ENCODE data around the gene CNTNAP2. TPM values are rescaled to one million over a fixed set of nuclear protein-coding genes. Genes with fewer than 3 reads are reported as not detected.

The CNTNAP2 gene
- total and polyA plus RNA-seq, 2 of the 4 experiments (the other 2 are of a cell fraction), result not detected

DNA sequence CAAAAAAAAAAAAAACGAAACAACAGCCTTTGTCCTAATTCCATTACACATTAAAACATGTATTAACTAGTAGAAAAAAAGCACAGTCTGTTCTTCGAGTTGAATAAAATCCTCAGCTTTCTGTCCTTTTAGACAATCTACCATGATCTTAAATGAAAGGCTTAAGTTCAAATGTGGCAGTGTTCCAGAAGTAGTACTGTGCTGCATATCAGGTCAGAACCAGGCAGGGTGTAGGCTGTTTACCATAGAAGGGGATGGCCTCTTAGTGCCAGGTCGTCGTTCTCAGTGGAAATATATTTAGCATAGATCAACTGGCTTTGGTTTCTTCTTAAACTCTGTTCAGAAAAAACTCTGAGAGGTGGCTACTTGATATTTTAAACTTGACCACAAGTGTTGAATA lies 612.0 kb downstream of the CNTNAP2 start:
- Histone ChIP-seq H3K56ac (ENCODE audit: extremely low read depth, insufficient read depth, low read length) (no peak overlapping the region), H4K20me1 (ENCODE audit: insufficient read depth, low read length) (no peaks in the 10 kb centered on the region), H2BK20ac (ENCODE audit: low read depth, low read length) (no peak overlapping the region), H4K8ac (ENCODE audit: low read depth in 2 of 2, low read length in 2 of 2) (no peak overlapping the region), H3K4ac (ENCODE audit: low read depth, low read length) (no peak overlapping the region), H4K5ac (ENCODE audit: low read depth, low read length) (no peak overlapping the region), H3K9ac (ENCODE audit: low read depth, low read length) (no peak overlapping the region), H2BK120ac (ENCODE audit: low read depth, low read length) (no peak overlapping the region), H2AK9ac (replicated peaks; ENCODE audit: low read depth, low read length, poor library complexity) (no peak overlapping the region), H2BK5ac (ENCODE audit: low read depth, low read length, poor library complexity, severe bottlenecking) (no peak overlapping the region), H3K23ac (ENCODE audit: low read depth, low read length) (no peak overlapping the region), H3K27me3 (ENCODE audit: control insufficient read depth, insufficient read depth, low read length) (no peaks in the 10 kb centered on the region), H3K14ac (replicated peaks; ENCODE audit: low read depth, low read length) (no peak overlapping the region), H3K9me1 (ENCODE audit: insufficient read depth, low read length) (no peaks in the 10 kb centered on the region), H3K79me1 (ENCODE audit: low read depth in 1 of 2, low read length in 2 of 2) (no peaks in the 10 kb centered on the region), H2AFZ (replicated peaks; ENCODE audit: low read length, poor library complexity) (no peak overlapping the region), H3K18ac (ENCODE audit: low read depth, low read length) (no peak overlapping the region), H2AK5ac (ENCODE audit: low read depth, low read length) (no peak overlapping the region), H3K4me1 (ENCODE audit: control insufficient read depth, insufficient read depth, low read length) (no peaks in the 10 kb centered on the region), H3K4me2 (ENCODE audit: low read depth, low read length) (no peak overlapping the region), H3K27ac (ENCODE audit: insufficient read depth, low read length) (no peak overlapping the region), H3K4me3 (ENCODE audit: insufficient read depth, low read depth, low read length) (no peak overlapping the region), H3K36me3 (ENCODE audit: control insufficient read depth, insufficient read depth, low read length) (no peaks in the 10 kb centered on the region), H3K9me3 (ENCODE audit: control insufficient read depth, insufficient read depth, low read length) (peaks cover 5% of the 10 kb centered on the region), H2BK15ac (ENCODE audit: low read depth, low read length) (no peak overlapping the region), H4K91ac (ENCODE audit: insufficient read depth, low read depth, low read length) (no peak overlapping the region)
- intact Hi-C loops (cut with micrococcal nuclease), result no loop called here
- ChIA-PET POLR2A (ENCODE audit: unreplicated experiment) (no interaction called here), CTCF (no interaction called here)
- in situ Hi-C loops (cut with MboI; ENCODE audit: low sequenced_read_pairs), result no loop called here
- BruUV-seq (replicated peaks), result no TSS peak
- dilution Hi-C loops (cut with HindIII; ENCODE audit: low sequenced_read_pairs, unreplicated experiment), result no loop called here
- no CpG with 5 or more reads among the region's 4 CpGs for WGBS, 2 experiments (ENCODE audit: extremely low coverage in 2 of 2, insufficient read length in 1 of 2)
- no peak for ATAC-seq (ENCODE audit: low read depth)
- TF ChIP-seq BHLHE40 (IDR thresholded peaks at IDR 0.05; ENCODE audit: low read depth, low read length) (no peak), FOS (IDR thresholded peaks at IDR 0.05; ENCODE audit: low read depth, low read length) (no peak), CEBPB (IDR thresholded peaks at IDR 0.05; ENCODE audit: low read depth, low read length) (no peak)
- DNase-seq, result no peak
